ENCODE measurements around the gene ISCU. TPM values are rescaled to one million over a fixed set of nuclear protein-coding genes. Genes with fewer than 3 reads are reported as not detected.

The ISCU gene
- total RNA-seq, 2 donors from 2014 or later: 93.7 to 97.5 TPM

- intact Hi-C loops (cut with DNase I): no loop called here
- Histone ChIP-seq H3K9ac (ENCODE audit: low read depth in 2 of 2, low read length in 2 of 2) (no peak overlapping the region), H3K9me3 (no peaks in the 10 kb centered on the region), H3K27me3 (no peaks in the 10 kb centered on the region), H3K36me3 (peaks cover 9% of the 10 kb centered on the region), H3K4me3 (no peak overlapping the region), H3K27ac (no peak overlapping the region), H3K4me1 (no peaks in the 10 kb centered on the region)
- no peak for TF ChIP-seq CTCF (IDR thresholded peaks at IDR 0.05)
- no peak for DNase-seq
Observed at GRCh38 chr12:108516511-108517275, 45.7 kb upstream of the ISCU start.

DNA sequence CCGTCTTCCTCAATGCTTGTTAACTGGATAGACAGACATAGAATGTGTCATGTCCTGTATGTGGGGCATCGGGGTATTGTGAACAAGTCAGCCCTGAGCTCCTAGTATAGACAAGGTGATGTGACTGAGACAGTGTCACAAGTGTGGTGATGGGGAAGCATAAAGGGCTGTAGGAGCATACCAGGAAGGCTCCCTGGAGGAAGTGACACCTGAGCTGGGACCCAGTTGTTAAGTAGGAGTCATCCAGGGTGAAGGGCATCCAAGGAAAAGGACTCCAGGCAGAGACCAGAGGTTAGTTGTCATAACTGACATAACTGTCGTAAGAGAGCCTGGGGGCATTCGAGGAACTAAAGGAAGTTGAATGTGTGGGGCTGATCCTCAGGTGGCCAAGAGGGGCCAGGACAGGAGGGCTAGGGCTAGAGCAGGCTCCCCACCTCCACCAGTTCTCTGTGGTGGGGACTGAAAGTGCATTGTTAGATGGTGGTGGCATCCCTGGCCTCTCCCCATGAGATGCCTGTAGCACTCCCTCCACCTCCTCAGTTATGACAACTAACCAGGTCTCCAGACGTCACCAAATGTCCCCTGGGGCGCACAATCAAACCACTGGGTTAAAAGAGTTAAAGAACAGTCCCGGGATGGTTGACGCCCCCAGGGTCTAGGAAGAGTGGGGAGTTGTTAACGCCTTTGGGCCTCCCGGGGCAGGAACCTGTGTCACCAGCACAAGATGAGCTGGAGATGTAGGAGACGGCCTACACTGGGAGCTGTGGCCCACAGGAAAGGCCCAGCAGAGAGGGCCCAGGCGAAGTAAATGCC, 44.9 kb upstream of the ISCU start:
- intact Hi-C loops (cut with DNase I): no loop called here
- Histone ChIP-seq H3K36me3 (peaks cover 13% of the 10 kb centered on the region), H3K27ac (no peak overlapping the region), H3K4me3 (no peak overlapping the region), H3K4me1 (no peaks in the 10 kb centered on the region), H3K9ac (ENCODE audit: low read depth in 2 of 2, low read length in 2 of 2) (no peak overlapping the region), H3K27me3 (no peaks in the 10 kb centered on the region), H3K9me3 (no peaks in the 10 kb centered on the region)
- TF ChIP-seq CTCF (IDR thresholded peaks at IDR 0.05): no peak
- DNase-seq: no peak

- intact Hi-C loops (cut with DNase I): no loop called here
- Histone ChIP-seq H3K4me1 (no peaks in the 10 kb centered on the region), H3K9me3 (no peaks in the 10 kb centered on the region), H3K27ac (no peak overlapping the region), H3K36me3 (peaks cover 14% of the 10 kb centered on the region), H3K9ac (ENCODE audit: low read depth in 2 of 2, low read length in 2 of 2) (no peak overlapping the region), H3K4me3 (no peak overlapping the region), H3K27me3 (no peaks in the 10 kb centered on the region)
- DNase-seq: no peak
- no peak for TF ChIP-seq CTCF (IDR thresholded peaks at IDR 0.05)
Observed at GRCh38 chr12:108518101-108518715, 44.2 kb upstream of the ISCU start.

DNA sequence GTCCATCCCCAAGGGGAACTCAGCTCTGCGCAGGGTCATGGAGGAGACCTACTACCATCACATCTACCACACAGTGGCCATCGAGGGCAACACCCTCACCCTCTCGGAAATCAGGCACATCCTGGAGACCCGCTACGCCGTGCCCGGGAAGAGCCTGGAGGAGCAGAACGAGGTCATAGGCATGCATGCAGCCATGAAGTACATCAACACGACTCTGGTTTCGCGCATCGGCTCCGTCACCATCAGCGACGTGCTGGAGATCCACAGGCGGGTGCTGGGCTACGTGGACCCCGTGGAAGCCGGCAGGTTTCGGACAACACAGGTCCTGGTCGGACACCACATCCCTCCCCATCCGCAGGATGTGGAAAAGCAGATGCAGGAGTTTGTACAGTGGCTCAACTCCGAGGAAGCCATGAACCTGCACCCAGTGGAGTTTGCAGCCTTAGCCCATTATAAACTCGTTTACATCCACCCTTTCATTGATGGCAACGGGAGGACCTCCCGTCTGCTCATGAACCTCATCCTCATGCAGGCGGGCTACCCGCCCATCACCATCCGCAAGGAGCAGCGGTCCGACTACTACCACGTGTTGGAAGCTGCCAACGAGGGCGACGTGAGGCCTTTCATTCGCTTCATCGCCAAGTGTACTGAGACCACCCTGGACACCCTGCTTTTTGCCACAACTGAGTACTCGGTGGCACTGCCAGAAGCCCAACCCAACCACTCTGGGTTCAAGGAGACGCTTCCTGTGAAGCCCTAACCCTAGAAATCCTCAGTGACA, 43.5 kb upstream of the ISCU start:
- H3K27me3 ChIP-seq: no peaks in the 10 kb centered on the region
- intact Hi-C loops (cut with DNase I): no loop called here
- H3K36me3 ChIP-seq: peaks cover 21% of the 10 kb centered on the region
- no peak for TF ChIP-seq CTCF (IDR thresholded peaks at IDR 0.05)
- H3K4me3 ChIP-seq: no peak overlapping the region
- H3K27ac ChIP-seq: no peak overlapping the region
- DNase-seq: no peak
- H3K9me3 ChIP-seq: no peaks in the 10 kb centered on the region
- H3K4me1 ChIP-seq: no peaks in the 10 kb centered on the region
- no peak overlapping the region for H3K9ac ChIP-seq (ENCODE audit: low read depth in 2 of 2, low read length in 2 of 2)

- Histone ChIP-seq H3K27ac (no peak overlapping the region), H3K36me3 (peaks cover 26% of the 10 kb centered on the region), H3K9me3 (no peaks in the 10 kb centered on the region), H3K4me1 (no peaks in the 10 kb centered on the region), H3K9ac (ENCODE audit: low read depth in 2 of 2, low read length in 2 of 2) (no peak overlapping the region), H3K4me3 (no peak overlapping the region), H3K27me3 (no peaks in the 10 kb centered on the region)
- intact Hi-C loops (cut with DNase I): no loop called here
- DNase-seq: no peak
- TF ChIP-seq CTCF (IDR thresholded peaks at IDR 0.05): no peak
Observed at GRCh38 chr12:108519558-108519957, 42.8 kb upstream of the ISCU start.
